K562 (cell line): ENCODE results near the gene DLGAP1. TPM values are rescaled to one million over a fixed set of nuclear protein-coding genes. Genes with fewer than 3 reads are reported as not detected.
A peak's percentile ranks its signal among the peaks of the same experiment; 100 is the strongest.

Experiments used
- BCOR ChIP-seq: fragments of 450-650 bp; IDR thresholded peaks from 2 replicates; pipeline ENCODE4 v1.6.1; 2016
- BHLHE40 ChIP-seq: IDR thresholded peaks from 2 replicates; pipeline ENCODE4 v1.6.1; 2011; ENCODE audit warnings: low read length, improper control_type of control experiment
- CAMTA2 ChIP-seq: fragments of 250-450 bp; sonication (Bioruptor Pico); conservative IDR thresholded peaks from 2 replicates; pipeline ENCODE4 v1.5.1; 2022
- CGGBP1 ChIP-seq: fragments of 250-450 bp; sonication (Bioruptor Pico); IDR thresholded peaks from 2 replicates; pipeline ENCODE4 v1.9.0; 2021; ENCODE audit warnings: mild to moderate bottlenecking
- FOSL1 ChIP-seq: fragments of 200-800 bp; sonication (Bioruptor generic); conservative IDR thresholded peaks from 2 replicates; pipeline ENCODE4 v1.6.1; 2016; ENCODE audit warnings: missing genetic modification characterization, missing compliant biosample characterization
- FOXP4 ChIP-seq: sonication (generic); formaldehyde crosslinking; IDR thresholded peaks from 2 replicates; pipeline ENCODE4 v1.8.0; 2022; ENCODE audit warnings: mild to moderate bottlenecking, missing genetic modification reagents, borderline replicate concordance
- HNRNPLL ChIP-seq: fragments of 200-400 bp; formaldehyde crosslinking; IDR thresholded peaks from 2 replicates; pipeline ENCODE4 v1.6.1; 2017; ENCODE audit warnings: low read length, low read depth, mild to moderate bottlenecking; ENCODE audit not compliant: poor library complexity, severe bottlenecking
- LCOR ChIP-seq: sonication (generic); formaldehyde crosslinking; IDR thresholded peaks from 2 replicates; pipeline ENCODE4 v1.8.0; 2022; ENCODE audit warnings: mild to moderate bottlenecking, missing genetic modification reagents
- MTF1 ChIP-seq: fragments of 250-450 bp; sonication (Bioruptor Pico); IDR thresholded peaks from 2 replicates; pipeline ENCODE4 v1.9.0; 2021; ENCODE audit warnings: moderate library complexity, mild to moderate bottlenecking, inconsistent platforms, borderline replicate concordance
- NR0B1 ChIP-seq: fragments of 450-650 bp; IDR thresholded peaks from one replicate; pipeline ENCODE4 v1.6.1; 2018; ENCODE audit warnings: mild to moderate bottlenecking, moderate library complexity; ENCODE audit not compliant: partially characterized antibody
- NR3C1 ChIP-seq: sonication (generic); formaldehyde crosslinking; IDR thresholded peaks from 2 replicates; pipeline ENCODE4 v1.8.1; 2022; ENCODE audit warnings: missing genetic modification reagents
- PHB2 ChIP-seq: fragments of 450-650 bp; IDR thresholded peaks from 2 replicates; pipeline ENCODE4 v1.6.1; 2017; ENCODE audit warnings: low read depth
- RBM14 ChIP-seq: fragments of 200-400 bp; formaldehyde crosslinking; IDR thresholded peaks from 2 replicates; pipeline ENCODE4 v1.6.1; 2018; ENCODE audit warnings: low read depth, mild to moderate bottlenecking, low read length, moderate library complexity, borderline replicate concordance; ENCODE audit not compliant: insufficient read depth
- USF1 ChIP-seq: sonication (generic); formaldehyde crosslinking; IDR thresholded peaks from 2 replicates; pipeline ENCODE4 v1.9.0; 2022; ENCODE audit warnings: mild to moderate bottlenecking, missing genetic modification reagents
- ZNF384 ChIP-seq: IDR thresholded peaks from 2 replicates; pipeline ENCODE4 v1.6.1; 2012; ENCODE audit warnings: low read depth, low read length, improper control_type of control experiment
- ZNF609 ChIP-seq: sonication (generic); formaldehyde crosslinking; IDR thresholded peaks from 2 replicates; pipeline ENCODE4 v1.8.1; 2023; ENCODE audit warnings: missing genetic modification reagents, mild to moderate bottlenecking, borderline replicate concordance
- ZNF778 ChIP-seq: fragments of 450-650 bp; formaldehyde crosslinking; IDR thresholded peaks from 2 replicates; pipeline ENCODE4 v1.4.0; 2020; ENCODE audit warnings: mild to moderate bottlenecking, moderate library complexity
- ZZZ3 ChIP-seq: fragments of 450-650 bp; IDR thresholded peaks from 2 replicates; pipeline ENCODE4 v1.6.1; 2016; ENCODE audit warnings: antibody characterized with exemption, mild to moderate bottlenecking, moderate library complexity
- polyA plus RNA-seq, 8 experiments: library from polyadenylated mRNA; depleted of rRNA in 4 of 8; stranded (reverse) in 5 of 8; unstranded in 3 of 8; fragments of >200 nt; fragmentation: Nextera tagmentation in 2 of 8; fragmentation: Illumina TruSeq in 1 of 8; extraction: Ambion mirVana in 2 of 8; extraction: Trizol in 1 of 8; gene quantifications; 2 replicates each; pipeline versions ENCODE4 v1.2.1 to v1.2.3, GENCODE V29; 2011 to 2014; ENCODE audit warnings: inconsistent platforms in 1 of 8, missing spikeins in 1 of 8
- total RNA-seq, 7 experiments: library from RNA; depleted of rRNA in 6 of 7; stranded (reverse); fragments of >200 nt in 6 of 7; fragmentation: Illumina TruSeq in 2 of 7; extraction: Trizol in 2 of 7; gene quantifications; 2 replicates each; pipeline versions ENCODE4 v1.2.1 to v1.2.3, GENCODE V29; 2011 to 2021; ENCODE audit warnings: low replicate concordance in 1 of 7

DLGAP1 gene
- total and polyA plus RNA-seq, 9 of the 15 experiments (the other 6 are each of a cell fraction or from before 2014, with no cell fraction given): 0.04 to 0.22 (median 0.08) TPM

- TF ChIP-seq ZNF609 (CRISPR knock-in tag): 0 out of 2 replicates have a peak, but pooled peaks have one; percentile 36
- TF ChIP-seq FOXP4 (CRISPR knock-in tag): no peak
- TF ChIP-seq HNRNPLL: no peak
- no peak for TF ChIP-seq CGGBP1 (CRISPR knock-in tag)
- TF ChIP-seq ZNF778 (CRISPR knock-in tag): no peak
- no peak for TF ChIP-seq PHB2
- peak; percentile 61 for TF ChIP-seq ZNF384
- TF ChIP-seq MTF1 (CRISPR knock-in tag): no peak
- no peak for TF ChIP-seq NR0B1
- no peak for TF ChIP-seq ZZZ3
- TF ChIP-seq LCOR: 0 out of 2 replicates have a peak, but pooled peaks have one; percentile 57
- peak; percentile 66; the same call in 1 of the 2 replicates for TF ChIP-seq FOSL1 (tag)
- peak; percentile 61; the same call in 1 of the 2 replicates for TF ChIP-seq USF1 (CRISPR knock-in tag)
- no peak for TF ChIP-seq CAMTA2 (CRISPR knock-in tag)
- no peak for TF ChIP-seq RBM14
- no peak; the same call in 1 of the 2 replicates for TF ChIP-seq BCOR
- no peak for TF ChIP-seq NR3C1 (CRISPR knock-in tag)
- TF ChIP-seq BHLHE40: peak; percentile 74
Measured at GRCh38 chr18:3585656-3586509, 869.2 kb downstream of the DLGAP1 start (continued).
